ENCODE data around the gene CYBA. TPM values are rescaled to one million over a fixed set of nuclear protein-coding genes. Genes with fewer than 3 reads are reported as not detected.

Gene CYBA
- total RNA-seq, 3 donors from 2014 or later (not counting 1 experiment from before 2014, with no cell fraction given) = 1,001 to 1,351 (median 1,051) TPM

DNA sequence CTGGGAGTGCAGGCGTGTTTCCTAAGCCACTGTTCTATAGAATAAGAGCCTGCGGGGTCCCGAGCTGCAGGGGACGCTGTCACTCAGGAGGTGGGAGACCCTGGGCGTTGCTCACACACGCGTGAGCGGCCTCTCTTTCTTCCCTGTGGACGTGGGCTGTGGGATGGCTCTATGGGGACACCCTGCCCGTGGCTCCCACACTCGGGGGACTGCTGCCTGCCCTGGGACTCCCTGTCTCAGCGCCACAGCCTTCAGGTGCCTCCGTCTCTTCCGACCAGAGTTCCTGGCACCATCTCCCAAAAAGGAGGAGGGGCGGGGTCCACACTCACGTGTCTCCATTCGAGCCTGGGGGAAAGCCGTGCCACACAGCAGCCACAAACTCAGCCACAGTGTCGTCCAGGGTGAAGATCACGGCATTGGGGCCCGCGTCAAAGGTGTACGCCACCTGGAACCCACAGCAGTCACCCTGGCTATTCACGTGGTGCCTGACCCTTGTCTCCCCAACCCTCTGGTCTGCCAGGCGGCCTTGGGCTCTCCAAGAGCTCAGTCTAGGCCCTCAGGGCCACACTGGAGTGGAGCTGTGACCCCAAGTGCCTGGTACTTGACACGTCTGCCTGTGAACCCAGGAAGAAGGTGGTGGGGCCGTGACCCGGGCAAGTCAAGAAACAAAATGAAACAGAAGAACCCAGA, 3.7 kb upstream of the CYBA start:
- Mint-ChIP-seq H3K36me3 (no peaks in the 10 kb centered on the region), H3K27me3 (ENCODE audit: low read depth in 2 of 2) (no peaks in the 10 kb centered on the region), H3K27ac (peak overlapping the region; percentile 96 to 99), H3K9me3 (no peaks in the 10 kb centered on the region), H3K4me3 (peak overlapping the region; percentile 78), H3K4me1 (peaks cover 36 to 45% of the 10 kb centered on the region in 2 donors)
- Histone ChIP-seq H3K27ac (ENCODE audit: low read length) (peak overlapping the region; percentile 99), H3K9me3 (ENCODE audit: control insufficient read depth, insufficient read depth, low read length) (no peaks in the 10 kb centered on the region), H3K4me1 (ENCODE audit: control insufficient read depth, insufficient read depth, low read length) (peaks cover 63% of the 10 kb centered on the region), H3K27me3 (ENCODE audit: control insufficient read depth, insufficient read depth, low read length) (no peaks in the 10 kb centered on the region), H3K36me3 (ENCODE audit: control insufficient read depth, insufficient read depth, low read length) (peaks cover 25% of the 10 kb centered on the region), H3K4me3 (ENCODE audit: low read length) (no peak overlapping the region)
- no peak for ATAC-seq
- intact Hi-C loops (cut with micrococcal nuclease) = loop anchor here (1.0 to 5.0 kb wide), 2 partner anchors 9 to 1267 kb away; partner anchors contain the start of gene MVD
- DNase-seq = no peak
- TF ChIP-seq, protein P1, sequence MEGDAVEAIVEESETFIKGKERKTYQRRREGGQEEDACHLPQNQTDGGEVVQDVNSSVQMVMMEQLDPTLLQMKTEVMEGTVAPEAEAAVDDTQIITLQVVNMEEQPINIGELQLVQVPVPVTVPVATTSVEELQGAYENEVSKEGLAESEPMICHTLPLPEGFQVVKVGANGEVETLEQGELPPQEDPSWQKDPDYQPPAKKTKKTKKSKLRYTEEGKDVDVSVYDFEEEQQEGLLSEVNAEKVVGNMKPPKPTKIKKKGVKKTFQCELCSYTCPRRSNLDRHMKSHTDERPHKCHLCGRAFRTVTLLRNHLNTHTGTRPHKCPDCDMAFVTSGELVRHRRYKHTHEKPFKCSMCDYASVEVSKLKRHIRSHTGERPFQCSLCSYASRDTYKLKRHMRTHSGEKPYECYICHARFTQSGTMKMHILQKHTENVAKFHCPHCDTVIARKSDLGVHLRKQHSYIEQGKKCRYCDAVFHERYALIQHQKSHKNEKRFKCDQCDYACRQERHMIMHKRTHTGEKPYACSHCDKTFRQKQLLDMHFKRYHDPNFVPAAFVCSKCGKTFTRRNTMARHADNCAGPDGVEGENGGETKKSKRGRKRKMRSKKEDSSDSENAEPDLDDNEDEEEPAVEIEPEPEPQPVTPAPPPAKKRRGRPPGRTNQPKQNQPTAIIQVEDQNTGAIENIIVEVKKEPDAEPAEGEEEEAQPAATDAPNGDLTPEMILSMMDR (IDR thresholded peaks at IDR 0.05) = no peak
- WGBS (ENCODE audit: insufficient coverage) = 72% methylated on average over 28 of the region's 28 CpGs

DNA sequence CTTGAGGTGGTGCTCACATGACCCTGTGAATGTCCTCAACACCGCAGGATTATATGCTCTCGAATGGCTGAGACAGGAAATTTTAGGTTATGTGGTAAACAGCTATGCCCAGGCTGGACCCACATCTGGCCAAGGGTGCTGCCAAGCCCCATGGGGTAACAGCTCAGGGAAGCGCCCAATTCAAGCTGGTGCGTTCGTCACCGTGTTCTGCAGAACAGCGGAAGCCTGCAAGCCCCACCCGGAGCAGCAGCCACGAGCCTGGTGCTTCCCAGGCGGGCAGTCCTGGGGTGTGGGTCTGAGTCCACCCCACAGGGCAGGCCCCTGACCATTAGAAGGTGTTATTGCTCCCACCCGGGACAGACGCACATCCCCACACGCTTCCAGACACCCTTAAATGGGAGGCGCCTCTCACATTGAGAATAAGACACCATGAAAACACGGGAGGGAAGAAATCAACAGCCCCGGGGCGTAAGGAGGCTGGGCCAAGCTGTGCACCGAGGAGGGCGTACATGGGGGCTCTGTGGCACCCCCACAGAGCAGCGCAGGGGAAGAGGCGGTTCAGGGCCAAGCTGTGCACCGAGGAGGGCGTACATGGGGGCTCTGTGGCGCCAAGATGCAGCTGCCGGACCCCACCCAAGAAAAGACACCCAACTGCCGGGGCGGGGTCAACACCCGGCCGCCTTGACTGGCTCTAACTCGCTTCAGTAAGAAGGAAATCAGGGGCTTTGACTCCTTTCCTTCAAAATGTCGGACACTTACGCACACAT, 2.9 kb upstream of the CYBA start:
- ATAC-seq (peak; percentile 39 to 49 (median 40)), DNase-seq (peak; percentile 55 to 77)
- peak overlapping the region; percentile 99 for H3K27ac ChIP-seq (ENCODE audit: low read length)
- peaks cover 42 to 48% of the 10 kb centered on the region in 2 donors for H3K4me1 Mint-ChIP-seq
- no peaks in the 10 kb centered on the region for H3K9me3 Mint-ChIP-seq
- H3K4me1 ChIP-seq (ENCODE audit: control insufficient read depth, insufficient read depth, low read length) = peaks cover 70% of the 10 kb centered on the region
- H3K27ac Mint-ChIP-seq = peak overlapping the region; percentile 96 to 99
- H3K9me3 ChIP-seq (ENCODE audit: control insufficient read depth, insufficient read depth, low read length) = no peaks in the 10 kb centered on the region
- no peaks in the 10 kb centered on the region for H3K27me3 ChIP-seq (ENCODE audit: control insufficient read depth, insufficient read depth, low read length)
- H3K36me3 ChIP-seq (ENCODE audit: control insufficient read depth, insufficient read depth, low read length) = peaks cover 32% of the 10 kb centered on the region
- intact Hi-C loops (cut with micrococcal nuclease) = loop anchor here (1.0 to 5.0 kb wide), 4 partner anchors 10 to 1266 kb away; partner anchors contain the start of gene MVD
- TF ChIP-seq, protein P1 (IDR thresholded peaks at IDR 0.05) = no peak
- H3K4me3 Mint-ChIP-seq = peak overlapping the region; percentile 78
- WGBS (ENCODE audit: insufficient coverage) = 52% methylated on average over 32 of the region's 32 CpGs
- H3K27me3 Mint-ChIP-seq (ENCODE audit: low read depth in 2 of 2) = no peaks in the 10 kb centered on the region
- H3K4me3 ChIP-seq (ENCODE audit: low read length) = no peak overlapping the region
- H3K36me3 Mint-ChIP-seq = no peaks in the 10 kb centered on the region

DNA sequence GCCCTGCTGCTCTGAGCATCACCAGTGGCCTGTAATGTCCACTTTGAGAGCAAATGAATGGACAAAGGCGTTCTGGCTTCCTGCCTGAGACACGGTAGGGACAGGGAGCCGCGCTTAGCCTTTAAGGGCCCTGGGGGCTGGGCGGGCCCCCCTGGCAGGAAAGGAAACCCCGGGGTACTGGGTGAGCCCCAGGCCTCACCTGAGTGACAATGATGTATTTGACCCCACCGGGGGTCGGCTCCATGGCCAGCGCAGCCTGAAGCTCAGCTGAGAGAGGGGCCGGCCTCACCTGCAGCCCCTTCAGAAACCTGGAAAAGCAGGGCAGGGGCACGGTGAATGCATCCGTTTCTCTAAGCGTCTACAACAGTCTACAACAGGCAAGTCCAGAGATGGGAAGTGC, 2.2 kb upstream of the CYBA start:
- Mint-ChIP-seq H3K4me3 (peak overlapping the region; percentile 78), H3K4me1 (peaks cover 42 to 51% of the 10 kb centered on the region in 2 donors), H3K36me3 (no peaks in the 10 kb centered on the region), H3K27ac (peak overlapping the region; percentile 96 to 99), H3K9me3 (no peaks in the 10 kb centered on the region), H3K27me3 (ENCODE audit: low read depth in 2 of 2) (no peaks in the 10 kb centered on the region)
- ATAC-seq (no peak), DNase-seq (no peak)
- Histone ChIP-seq H3K4me1 (ENCODE audit: control insufficient read depth, insufficient read depth, low read length) (peaks cover 77% of the 10 kb centered on the region), H3K4me3 (ENCODE audit: low read length) (no peak overlapping the region), H3K36me3 (ENCODE audit: control insufficient read depth, insufficient read depth, low read length) (peaks cover 33% of the 10 kb centered on the region), H3K27ac (ENCODE audit: low read length) (peak overlapping the region; percentile 99), H3K9me3 (ENCODE audit: control insufficient read depth, insufficient read depth, low read length) (no peaks in the 10 kb centered on the region), H3K27me3 (ENCODE audit: control insufficient read depth, insufficient read depth, low read length) (no peaks in the 10 kb centered on the region)
- intact Hi-C loops (cut with micrococcal nuclease) = loop anchor here (1.0 to 5.0 kb wide), 3 partner anchors 13 to 1266 kb away; no protein-coding TSS in a partner anchor
- WGBS (ENCODE audit: insufficient coverage) = 77% methylated on average over 13 of the region's 13 CpGs
- TF ChIP-seq, protein P1 (IDR thresholded peaks at IDR 0.05) = no peak
